HepG2 (cell line): ENCODE data around the gene AHSP. TPM values are rescaled to one million over a fixed set of nuclear protein-coding genes. Genes with fewer than 3 reads are reported as not detected.
"Not testable (repeated sequence)": the region's sequence is repeated elsewhere in the genome, so short reads cannot be mapped to it uniquely, and the experiment has no call there.

ENCODE experiments used
- ATAC-seq: fragments of 200-7000 bp; cut with Tn5 transposase; 3 replicates; pipeline ENCODE4 v1.9.1; 2020; ENCODE audit warnings: mild to moderate bottlenecking, moderate library complexity
- BruUV-seq: library from RNA; stranded (reverse); fragments of 400-500 nt; replicated peaks from 2 replicates; lab custom pipeline; 2021; lab: Mats Ljungman, UMichigan
- CTCF ChIA-PET: fragments of 300-600 bp; formaldehyde crosslinking; extraction: SDS; loops from one replicate; lab custom pipeline; 2021; ENCODE audit warnings: low total read pairs, inconsistent platforms, low intra/inter-chr PET ratio; lab: Yijun Ruan, JAX
- POLR2A ChIA-PET: fragments of 350-600 bp; sonication (Branson Sonifier 250); formaldehyde crosslinking; loops from one replicate; lab custom pipeline; 2020; ENCODE audit warnings: antibody characterized with exemption, inconsistent platforms; lab: Yijun Ruan, JAX
- DNase-seq: peaks from one replicate; pipeline ENCODE4 v3.0.0-alpha.2; 2015; ENCODE audit warnings: low spot score
- FAIRE-seq: peaks from 3 replicates; lab custom pipeline; 2011; peaks lifted over from hg19 to GRCh38; lab: Jason Lieb, UNC
- H2AFZ ChIP-seq: one replicate; pipeline ENCODE4 v1.6.1; 2011; ENCODE audit warnings: low read length, inconsistent platforms
- H3K27ac ChIP-seq: fragments of 300-600 bp; 3 replicates; pipeline ENCODE4 v1.8.0; 2011; ENCODE audit warnings: mixed run types, mild to moderate bottlenecking, mixed read lengths, low read length, inconsistent platforms; ENCODE audit not compliant: insufficient read depth; ENCODE audit errors: extremely low read length
- H3K27me3 ChIP-seq, 2 experiments: fragments of 200-600 bp in 1 of 2; 2 replicates in 1 of 2; 3 replicates in 1 of 2; pipeline versions ENCODE4 v1.6.0 to v1.8.0; 2011; ENCODE audit warnings: low read length in 2 of 2, mild to moderate bottlenecking in 2 of 2, moderate library complexity in 2 of 2, inconsistent platforms in 1 of 2; ENCODE audit not compliant: insufficient read depth in 2 of 2, control insufficient read depth in 1 of 2
- H3K36me3 ChIP-seq, 2 experiments: fragments of 200-600 bp in 1 of 2; replicated peaks in 1 of 2; 2 replicates in 1 of 2; 3 replicates in 1 of 2; pipeline versions ENCODE4 v1.5.1 to v1.8.0; 2011; ENCODE audit warnings: low read length in 2 of 2, inconsistent platforms in 1 of 2; ENCODE audit not compliant: insufficient read depth in 2 of 2, control insufficient read depth in 1 of 2
- H3K4me1 ChIP-seq: 2 replicates; pipeline ENCODE4 v1.5.1; 2012; ENCODE audit warnings: low read length, inconsistent platforms; ENCODE audit not compliant: insufficient read depth
- H3K4me2 ChIP-seq: 2 replicates; pipeline ENCODE4 v1.6.0; 2011; ENCODE audit warnings: low read depth, low read length, inconsistent platforms
- H3K4me3 ChIP-seq, 3 experiments: fragments of 200-600 bp in 1 of 3; sonication (generic), shearing (Covaris generic) in 1 of 3; replicated peaks in 1 of 3; 2 replicates each; pipeline ENCODE4 v1.5.1; 2011 to 2016; ENCODE audit warnings: low read length in 3 of 3, inconsistent platforms in 2 of 3, low read depth in 2 of 3, mild to moderate bottlenecking in 2 of 3, control low read depth in 1 of 3, mixed read lengths in 1 of 3; ENCODE audit not compliant: insufficient read depth in 1 of 3
- H3K79me2 ChIP-seq: one replicate; pipeline ENCODE4 v1.6.1; 2011; ENCODE audit warnings: low read length, inconsistent platforms; ENCODE audit not compliant: insufficient read depth
- H3K9ac ChIP-seq: 2 replicates; pipeline ENCODE4 v1.6.0; 2011; ENCODE audit warnings: mild to moderate bottlenecking, low read depth, low read length, inconsistent platforms; ENCODE audit not compliant: insufficient read depth
- H3K9me3 ChIP-seq: 2 replicates; pipeline ENCODE4 v1.5.1; 2012; ENCODE audit warnings: mild to moderate bottlenecking, low read length
- H4K20me1 ChIP-seq: 2 replicates; pipeline ENCODE4 v1.6.0; 2011; ENCODE audit warnings: inconsistent platforms, mild to moderate bottlenecking, low read length, moderate library complexity; ENCODE audit not compliant: insufficient read depth
- NFE2 ChIP-seq: sonication (generic); formaldehyde crosslinking; IDR thresholded peaks from 2 replicates; pipeline ENCODE4 v1.4.0; 2020; ENCODE audit warnings: missing genetic modification reagents
- POLR2AphosphoS5 ChIP-seq: IDR thresholded peaks from 2 replicates; pipeline ENCODE4 v1.6.1; 2012; ENCODE audit warnings: low read depth, low read length
- SNAPC5 ChIP-seq: sonication (generic); formaldehyde crosslinking; IDR thresholded peaks from 2 replicates; pipeline ENCODE4 v1.8.1; 2023; ENCODE audit warnings: mild to moderate bottlenecking, missing genetic modification reagents, borderline replicate concordance
- ZNF543 ChIP-seq: sonication (generic); formaldehyde crosslinking; IDR thresholded peaks from 2 replicates; pipeline ENCODE4 v1.4.0; 2020; ENCODE audit warnings: mild to moderate bottlenecking, missing genetic modification reagents
- WGBS: methylation state at CpG from one replicate; pipeline ENCODE4 v1.1.6; 2017; ENCODE audit warnings: low lambda C conversion rate; 5-methylcytosine and 5-hydroxymethylcytosine counted together
- in situ Hi-C: cut with HindIII; loops from 2 replicates; pipeline ENCODE4 v1.10.0; 2017; ENCODE audit warnings: low pct_unique_long_range_greater_than_20kb; ENCODE audit not compliant: extremely low pct_ligation_motif_present
- intact Hi-C: fragments of 100-400 bp; cut with micrococcal nuclease; formaldehyde crosslinking; loops from one replicate; pipeline ENCODE4 v1.10.0; 2022; ENCODE audit not compliant: unreplicated experiment
- polyA plus RNA-seq, 8 experiments: library from polyadenylated mRNA; depleted of rRNA in 3 of 8; stranded (reverse) in 7 of 8; unstranded in 1 of 8; fragments of >200 nt; fragmentation: Illumina TruSeq in 4 of 8; extraction: Trizol in 4 of 8; gene quantifications; 2 replicates each; pipeline versions ENCODE4 v1.2.1 to v1.2.3, GENCODE V29; 2011 to 2016; ENCODE audit warnings: low read depth in 4 of 8, missing spikeins in 1 of 8, mixed read lengths in 1 of 8; ENCODE audit not compliant: insufficient read depth in 1 of 8
- total RNA-seq, 5 experiments: library from RNA; depleted of rRNA; stranded (reverse); fragments of >200 nt; fragmentation: Illumina TruSeq; extraction: Trizol; gene quantifications; 2 replicates each; pipeline ENCODE4 v1.2.3, GENCODE V29; 2016; ENCODE audit warnings: low read depth in 1 of 5
- TF ChIP-seq, protein P1 (sequence below): sonication (generic); formaldehyde crosslinking; IDR thresholded peaks from 2 replicates; pipeline ENCODE4 v1.5.1; 2020; ENCODE audit warnings: mild to moderate bottlenecking, missing genetic modification reagents, borderline replicate concordance
- TF ChIP-seq, protein P2 (sequence below): sonication (generic); formaldehyde crosslinking; IDR thresholded peaks from 2 replicates; pipeline ENCODE4 v1.5.0; 2020; ENCODE audit warnings: mild to moderate bottlenecking, missing genetic modification reagents, borderline replicate concordance

AHSP gene
- total and polyA plus RNA-seq, 2 of the 13 experiments (the other 11 are each of a cell fraction or from before 2014, with no cell fraction given): not detected

DNA sequence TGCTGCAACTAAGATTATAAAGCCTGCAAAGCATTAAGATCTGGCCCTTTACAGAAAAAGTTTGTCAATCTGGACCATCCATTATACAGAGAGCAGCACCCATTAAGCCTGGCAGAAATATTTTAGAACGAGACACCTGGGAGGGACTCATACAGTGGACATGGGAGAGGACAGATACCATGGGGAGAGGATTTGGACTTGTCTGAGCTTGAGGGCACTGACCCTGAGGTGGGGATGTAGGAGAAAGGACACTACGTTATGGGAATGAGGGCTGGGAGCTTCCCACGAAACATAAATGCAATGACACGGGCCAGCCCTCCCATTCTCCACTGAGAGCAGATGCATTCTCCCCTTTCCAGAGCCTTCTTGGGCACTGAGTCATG, 25.7 kb upstream of the AHSP start (continued):
- TF ChIP-seq POLR2AphosphoS5 (0 out of 2 replicates have a peak, but pooled peaks have one; percentile 15), SNAPC5 (no peak)
- TF ChIP-seq, protein P1, sequence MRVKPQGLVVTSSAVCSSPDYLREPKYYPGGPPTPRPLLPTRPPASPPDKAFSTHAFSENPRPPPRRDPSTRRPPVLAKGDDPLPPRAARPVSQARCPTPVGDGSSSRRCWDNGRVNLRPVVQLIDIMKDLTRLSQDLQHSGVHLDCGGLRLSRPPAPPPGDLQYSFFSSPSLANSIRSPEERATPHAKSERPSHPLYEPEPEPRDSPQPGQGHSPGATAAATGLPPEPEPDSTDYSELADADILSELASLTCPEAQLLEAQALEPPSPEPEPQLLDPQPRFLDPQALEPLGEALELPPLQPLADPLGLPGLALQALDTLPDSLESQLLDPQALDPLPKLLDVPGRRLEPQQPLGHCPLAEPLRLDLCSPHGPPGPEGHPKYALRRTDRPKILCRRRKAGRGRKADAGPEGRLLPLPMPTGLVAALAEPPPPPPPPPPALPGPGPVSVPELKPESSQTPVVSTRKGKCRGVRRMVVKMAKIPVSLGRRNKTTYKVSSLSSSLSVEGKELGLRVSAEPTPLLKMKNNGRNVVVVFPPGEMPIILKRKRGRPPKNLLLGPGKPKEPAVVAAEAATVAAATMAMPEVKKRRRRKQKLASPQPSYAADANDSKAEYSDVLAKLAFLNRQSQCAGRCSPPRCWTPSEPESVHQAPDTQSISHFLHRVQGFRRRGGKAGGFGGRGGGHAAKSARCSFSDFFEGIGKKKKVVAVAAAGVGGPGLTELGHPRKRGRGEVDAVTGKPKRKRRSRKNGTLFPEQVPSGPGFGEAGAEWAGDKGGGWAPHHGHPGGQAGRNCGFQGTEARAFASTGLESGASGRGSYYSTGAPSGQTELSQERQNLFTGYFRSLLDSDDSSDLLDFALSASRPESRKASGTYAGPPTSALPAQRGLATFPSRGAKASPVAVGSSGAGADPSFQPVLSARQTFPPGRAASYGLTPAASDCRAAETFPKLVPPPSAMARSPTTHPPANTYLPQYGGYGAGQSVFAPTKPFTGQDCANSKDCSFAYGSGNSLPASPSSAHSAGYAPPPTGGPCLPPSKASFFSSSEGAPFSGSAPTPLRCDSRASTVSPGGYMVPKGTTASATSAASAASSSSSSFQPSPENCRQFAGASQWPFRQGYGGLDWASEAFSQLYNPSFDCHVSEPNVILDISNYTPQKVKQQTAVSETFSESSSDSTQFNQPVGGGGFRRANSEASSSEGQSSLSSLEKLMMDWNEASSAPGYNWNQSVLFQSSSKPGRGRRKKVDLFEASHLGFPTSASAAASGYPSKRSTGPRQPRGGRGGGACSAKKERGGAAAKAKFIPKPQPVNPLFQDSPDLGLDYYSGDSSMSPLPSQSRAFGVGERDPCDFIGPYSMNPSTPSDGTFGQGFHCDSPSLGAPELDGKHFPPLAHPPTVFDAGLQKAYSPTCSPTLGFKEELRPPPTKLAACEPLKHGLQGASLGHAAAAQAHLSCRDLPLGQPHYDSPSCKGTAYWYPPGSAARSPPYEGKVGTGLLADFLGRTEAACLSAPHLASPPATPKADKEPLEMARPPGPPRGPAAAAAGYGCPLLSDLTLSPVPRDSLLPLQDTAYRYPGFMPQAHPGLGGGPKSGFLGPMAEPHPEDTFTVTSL (CRISPR knock-in tag): 0 out of 2 replicates have a peak, but pooled peaks have one; percentile 13

DNA sequence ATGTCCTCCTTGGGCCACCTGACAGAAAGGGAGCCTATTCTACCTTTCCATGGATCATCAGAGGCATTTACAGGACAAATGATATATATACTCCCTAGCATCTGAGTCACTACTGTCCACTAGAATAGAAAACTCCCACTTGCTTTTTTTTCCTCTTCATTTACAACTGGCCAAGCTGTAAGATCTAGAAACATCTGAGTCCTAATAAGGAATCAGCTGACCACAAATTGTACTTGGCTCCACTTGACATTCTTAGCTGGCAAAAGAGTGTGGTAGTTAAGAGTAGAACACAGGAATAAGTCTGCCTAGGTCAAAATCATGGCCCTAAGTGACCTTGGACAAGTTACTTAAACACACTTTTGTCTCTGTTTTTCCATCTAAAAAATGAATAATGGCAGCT, 24.7 kb upstream of the AHSP start:
- no peak overlapping the region for H3K4me3 ChIP-seq
- peaks cover 17% of the 10 kb centered on the region for H3K79me2 ChIP-seq
- ChIA-PET POLR2A (interaction anchor here (0.7 to 2.5 kb wide), 5 partner anchors 19 to 324 kb away, joined by 3 to 13 read pairs (median 7); partner anchors contain the start of gene ARMC5), CTCF (no interaction called here)
- DNase-seq: no peak
- intact Hi-C loops (no loop called here), in situ Hi-C loops (no loop called here)
- H3K4me2 ChIP-seq: no peak overlapping the region
- no peak overlapping the region for H2AFZ ChIP-seq
- no peaks in the 10 kb centered on the region for H3K9me3 ChIP-seq
- peaks cover 49% of the 10 kb centered on the region for H3K4me1 ChIP-seq
- no peaks in the 10 kb centered on the region; a peak in 1 of 5 replicates for H3K27me3 ChIP-seq
- TF ChIP-seq NFE2 (CRISPR knock-in tag): no peak
- TF ChIP-seq, protein P2, sequence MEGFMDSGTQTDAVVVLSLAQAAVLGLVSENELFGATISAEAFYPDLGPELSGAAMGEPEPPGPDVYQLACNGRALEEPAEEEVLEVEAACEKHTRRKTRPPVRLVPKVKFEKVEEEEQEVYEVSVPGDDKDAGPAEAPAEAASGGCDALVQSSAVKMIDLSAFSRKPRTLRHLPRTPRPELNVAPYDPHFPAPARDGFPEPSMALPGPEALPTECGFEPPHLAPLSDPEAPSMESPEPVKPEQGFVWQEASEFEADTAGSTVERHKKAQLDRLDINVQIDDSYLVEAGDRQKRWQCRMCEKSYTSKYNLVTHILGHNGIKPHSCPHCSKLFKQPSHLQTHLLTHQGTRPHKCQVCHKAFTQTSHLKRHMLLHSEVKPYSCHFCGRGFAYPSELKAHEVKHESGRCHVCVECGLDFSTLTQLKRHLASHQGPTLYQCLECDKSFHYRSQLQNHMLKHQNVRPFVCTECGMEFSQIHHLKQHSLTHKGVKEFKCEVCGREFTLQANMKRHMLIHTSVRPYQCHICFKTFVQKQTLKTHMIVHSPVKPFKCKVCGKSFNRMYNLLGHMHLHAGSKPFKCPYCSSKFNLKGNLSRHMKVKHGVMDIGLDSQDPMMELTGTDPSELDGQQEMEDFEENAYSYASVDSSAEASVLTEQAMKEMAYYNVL (CRISPR knock-in tag): no peak
- 0 out of 2 replicates have a peak, but pooled peaks have one; percentile 40 for TF ChIP-seq ZNF543
- H3K9ac ChIP-seq: no peak overlapping the region
- no peaks in the 10 kb centered on the region for H4K20me1 ChIP-seq
- H3K36me3 ChIP-seq: peaks cover 7 to 35% of the 10 kb centered on the region in 2 experiments; a peak in 4 of 5 replicates
- BruUV-seq: no TSS peak
- no peak for ATAC-seq
- FAIRE-seq: no peak
- no peak overlapping the region for H3K27ac ChIP-seq

DNA sequence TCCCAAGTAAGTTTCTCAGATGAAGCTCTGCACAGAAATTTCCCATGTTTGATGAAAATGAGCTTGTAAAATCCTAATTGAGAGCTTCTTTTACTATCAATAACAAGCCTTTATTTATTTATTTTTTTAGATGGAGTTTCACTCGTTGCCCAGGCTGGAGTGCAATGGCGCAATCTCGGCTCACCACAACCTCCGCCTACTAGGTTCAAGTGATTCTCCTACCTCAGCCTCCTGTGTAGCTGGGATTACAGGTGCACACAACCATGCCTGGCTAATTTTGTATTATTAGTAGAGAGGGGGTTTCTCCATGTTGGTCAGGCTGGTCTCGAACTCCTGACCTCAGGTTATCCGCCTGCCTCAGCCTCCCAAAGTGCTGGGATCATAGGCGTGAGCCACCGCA, 24.1 kb upstream of the AHSP start:
- in situ Hi-C loops: not testable (repeated sequence)

More for the DNA sequence above, 24.1 kb upstream of the AHSP start:
- CTCF ChIA-PET, BruUV-seq, H3K4me3 ChIP-seq, H4K20me1 ChIP-seq, H3K27ac ChIP-seq, H3K27me3 ChIP-seq, H3K9me3 ChIP-seq, H3K9ac ChIP-seq, H2AFZ ChIP-seq, H3K4me2 ChIP-seq, ATAC-seq, intact Hi-C loops, FAIRE-seq, DNase-seq: not testable (repeated sequence)
- H3K4me1 ChIP-seq: peaks cover 49% of the 10 kb centered on the region
- peaks cover 3 to 30% of the 10 kb centered on the region in 2 experiments; a peak in 3 of 5 replicates for H3K36me3 ChIP-seq
- WGBS: 97% methylated on average over 8 of the region's 8 CpGs
- peaks cover 18% of the 10 kb centered on the region for H3K79me2 ChIP-seq
- POLR2A ChIA-PET: interaction anchor here (0.7 to 2.5 kb wide), 5 partner anchors 20 to 324 kb away, joined by 3 to 13 read pairs (median 7); partner anchors contain the start of gene ARMC5
